NCI-H2107 treated with DMSO at 0.1 percent for 48 hours (cell line): ENCODE results near the gene NRXN2.
"Not testable (repeated sequence)": the region's sequence is repeated elsewhere in the genome, so short reads cannot be mapped to it uniquely, and the experiment has no call there.

Source experiments
- DNase-seq: peaks from one replicate; lab custom pipeline; 2025; ENCODE audit not compliant: unreplicated experiment; lab: John Stamatoyannopoulos, UW

Gene NRXN2

DNA sequence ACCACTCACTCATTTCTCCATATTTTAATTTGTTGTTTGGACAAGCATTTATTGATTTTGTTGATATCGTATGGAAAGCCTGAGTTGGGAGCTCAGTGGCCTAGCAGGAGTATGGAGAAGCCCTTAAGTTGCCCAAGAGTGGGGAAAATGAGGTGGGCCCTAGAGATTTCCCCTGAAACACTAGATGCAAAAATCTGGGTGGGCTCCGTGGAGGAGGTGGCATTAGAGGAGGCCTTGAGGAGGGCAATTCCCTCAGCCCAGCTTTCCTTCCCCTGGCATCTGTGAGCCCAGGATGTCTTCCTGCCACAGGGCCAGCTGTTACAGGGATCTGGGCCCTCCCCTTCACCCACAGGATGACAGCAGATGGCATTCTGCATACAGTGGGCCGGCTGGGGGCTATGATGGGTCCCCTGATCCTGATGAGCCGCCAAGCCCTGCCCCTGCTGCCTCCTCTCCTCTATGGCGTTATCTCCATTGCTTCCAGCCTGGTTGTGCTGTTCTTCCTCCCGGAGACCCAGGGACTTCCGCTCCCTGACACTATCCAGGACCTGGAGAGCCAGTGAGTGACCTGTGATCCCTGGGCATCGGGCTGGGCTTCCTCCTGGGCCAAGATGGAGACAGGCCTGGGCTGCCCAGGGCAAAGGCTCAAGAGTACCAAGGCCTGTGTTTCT lies 153.6 kb downstream of the NRXN2 start:
- DNase-seq: no peak

DNA sequence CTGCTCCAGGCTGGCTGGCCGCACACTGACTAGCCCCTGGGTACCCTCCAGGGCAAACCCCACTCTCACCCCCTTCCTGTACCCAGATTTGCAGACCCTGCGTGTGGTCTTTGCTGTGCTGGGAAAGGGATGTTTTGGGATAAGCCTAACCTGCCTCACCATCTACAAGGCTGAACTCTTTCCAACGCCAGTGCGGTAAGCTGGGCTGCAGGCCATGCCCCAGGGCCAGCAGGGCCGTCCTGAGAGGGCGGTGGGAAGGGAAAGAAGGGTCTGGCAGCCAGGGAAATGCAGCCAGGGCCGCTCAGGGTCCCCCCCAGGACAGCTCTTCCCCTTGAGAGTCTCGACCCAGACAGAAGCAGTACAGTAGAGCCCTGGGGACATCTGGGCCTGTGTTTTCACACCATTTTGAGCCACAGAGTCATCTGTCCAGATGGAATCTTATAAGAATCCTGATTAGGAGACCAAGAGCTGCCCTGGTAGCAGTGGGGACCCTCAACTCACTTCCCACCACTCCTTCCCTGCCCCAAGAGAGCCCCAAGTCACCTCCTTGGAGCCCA lies 154.3 kb downstream of the NRXN2 start:
- DNase-seq: no peak

DNA sequence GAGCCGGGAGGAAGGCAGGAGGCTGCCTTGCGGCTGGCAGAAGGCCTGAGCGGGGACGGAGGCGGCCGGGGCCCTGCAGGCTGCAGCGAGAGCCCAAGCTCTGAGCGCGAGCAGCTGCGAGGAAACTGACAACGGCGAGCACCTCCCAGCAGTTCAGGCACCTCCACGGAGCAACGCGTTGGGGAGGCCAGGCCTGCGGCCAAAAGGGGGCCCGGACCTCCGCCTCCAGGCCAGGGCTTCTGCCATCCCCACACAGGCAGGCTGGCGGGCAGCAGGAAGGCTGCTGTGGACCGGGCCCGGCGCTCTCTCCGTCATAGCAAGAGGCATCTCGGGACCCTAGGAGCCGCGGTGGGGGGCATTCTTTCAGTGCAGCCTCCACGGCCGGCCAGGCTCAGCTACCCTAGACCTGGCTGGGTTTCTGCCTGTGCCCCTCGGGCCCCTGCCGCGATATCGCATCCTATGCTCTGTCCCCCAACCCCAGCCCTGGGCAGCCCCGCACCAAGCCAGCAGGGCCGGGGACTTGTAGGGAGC lies 154.9 kb downstream of the NRXN2 start:
- no peak for DNase-seq

DNA sequence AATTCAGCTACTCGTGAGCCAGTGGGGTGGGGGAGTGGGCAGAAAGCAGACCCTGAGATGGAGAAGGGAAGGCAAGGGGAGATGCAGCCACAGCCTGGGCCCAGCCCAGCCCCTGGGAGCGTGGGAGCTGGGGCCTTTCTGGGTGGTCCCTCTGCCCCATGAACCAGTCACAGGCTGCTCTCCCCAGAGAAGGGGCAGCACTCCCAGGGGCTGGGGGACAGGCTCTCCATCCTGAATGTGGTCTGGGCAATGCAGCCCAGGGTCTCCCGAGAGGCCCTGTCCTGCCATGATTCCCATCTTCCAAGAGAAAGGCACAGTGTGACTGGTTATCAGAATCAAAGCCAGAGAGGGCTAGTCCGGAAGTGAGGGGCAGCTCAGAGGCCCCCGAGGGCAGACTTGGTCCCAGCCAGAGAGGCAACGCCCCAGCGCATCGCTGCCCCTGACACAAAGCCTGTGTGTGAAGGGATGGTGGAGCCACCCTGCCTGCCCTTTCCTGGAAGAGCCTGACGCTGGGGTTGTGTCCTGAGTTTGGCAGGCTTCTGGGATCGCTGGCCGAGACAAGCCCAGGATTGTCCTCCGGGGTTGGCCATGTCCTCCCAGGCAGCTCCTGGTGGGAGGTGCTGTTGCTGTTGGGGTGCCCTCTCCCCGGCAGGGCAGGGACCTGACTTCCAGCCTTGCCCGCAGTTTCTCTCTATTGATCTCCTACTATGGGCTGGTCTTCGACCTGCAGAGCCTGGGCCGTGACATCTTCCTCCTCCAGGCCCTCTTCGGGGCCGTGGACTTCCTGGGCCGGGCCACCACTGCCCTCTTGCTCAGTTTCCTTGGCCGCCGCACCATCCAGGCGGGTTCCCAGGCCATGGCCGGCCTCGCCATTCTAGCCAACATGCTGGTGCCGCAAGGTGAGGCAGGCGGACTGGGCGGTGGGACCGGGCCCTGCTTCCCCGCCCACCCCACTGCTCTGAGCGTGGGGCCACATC lies 155.8 kb downstream of the NRXN2 start:
- DNase-seq: no peak

DNA sequence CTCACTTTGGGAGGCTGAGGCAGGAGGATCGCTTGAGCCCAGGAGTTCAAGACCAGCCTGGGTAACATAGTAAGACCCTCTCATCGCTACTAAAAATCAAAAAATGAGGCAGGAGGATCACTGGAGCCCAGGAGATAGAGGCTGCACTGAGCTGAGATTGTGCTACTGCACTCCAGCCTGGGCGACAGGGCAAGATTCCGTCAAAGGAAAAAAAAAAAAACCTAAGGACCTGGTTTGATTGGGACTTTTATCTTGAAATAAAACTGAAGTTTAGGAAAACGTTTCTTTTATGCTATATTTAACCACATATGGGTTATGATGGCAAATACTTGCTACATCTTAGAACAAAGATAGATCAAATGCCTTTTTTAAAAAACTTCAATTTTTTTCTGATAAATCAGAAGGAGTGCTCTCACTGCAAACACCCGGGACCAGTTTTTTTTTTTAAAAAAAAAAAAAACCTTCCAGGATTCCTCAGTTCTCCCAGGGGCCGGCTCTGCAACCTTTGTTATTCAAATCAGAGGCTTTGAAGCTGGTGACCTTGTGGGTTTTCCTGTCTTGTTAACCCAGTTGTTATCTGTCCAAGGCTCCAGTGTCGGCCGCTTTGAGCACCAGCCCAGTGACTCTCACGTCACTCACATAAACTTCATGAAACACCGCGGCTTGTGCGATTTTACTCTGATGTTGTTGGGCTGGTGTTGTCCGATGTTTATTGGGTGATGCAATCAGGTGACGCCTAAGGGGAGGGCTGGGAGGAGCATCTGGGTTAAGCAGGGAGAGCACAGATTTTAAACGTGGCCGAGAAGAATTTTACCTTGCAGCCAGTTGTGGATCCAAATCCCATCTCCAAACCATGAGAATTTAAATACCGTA lies 156.7 kb downstream of the NRXN2 start:
- DNase-seq: peak; percentile 10

DNA sequence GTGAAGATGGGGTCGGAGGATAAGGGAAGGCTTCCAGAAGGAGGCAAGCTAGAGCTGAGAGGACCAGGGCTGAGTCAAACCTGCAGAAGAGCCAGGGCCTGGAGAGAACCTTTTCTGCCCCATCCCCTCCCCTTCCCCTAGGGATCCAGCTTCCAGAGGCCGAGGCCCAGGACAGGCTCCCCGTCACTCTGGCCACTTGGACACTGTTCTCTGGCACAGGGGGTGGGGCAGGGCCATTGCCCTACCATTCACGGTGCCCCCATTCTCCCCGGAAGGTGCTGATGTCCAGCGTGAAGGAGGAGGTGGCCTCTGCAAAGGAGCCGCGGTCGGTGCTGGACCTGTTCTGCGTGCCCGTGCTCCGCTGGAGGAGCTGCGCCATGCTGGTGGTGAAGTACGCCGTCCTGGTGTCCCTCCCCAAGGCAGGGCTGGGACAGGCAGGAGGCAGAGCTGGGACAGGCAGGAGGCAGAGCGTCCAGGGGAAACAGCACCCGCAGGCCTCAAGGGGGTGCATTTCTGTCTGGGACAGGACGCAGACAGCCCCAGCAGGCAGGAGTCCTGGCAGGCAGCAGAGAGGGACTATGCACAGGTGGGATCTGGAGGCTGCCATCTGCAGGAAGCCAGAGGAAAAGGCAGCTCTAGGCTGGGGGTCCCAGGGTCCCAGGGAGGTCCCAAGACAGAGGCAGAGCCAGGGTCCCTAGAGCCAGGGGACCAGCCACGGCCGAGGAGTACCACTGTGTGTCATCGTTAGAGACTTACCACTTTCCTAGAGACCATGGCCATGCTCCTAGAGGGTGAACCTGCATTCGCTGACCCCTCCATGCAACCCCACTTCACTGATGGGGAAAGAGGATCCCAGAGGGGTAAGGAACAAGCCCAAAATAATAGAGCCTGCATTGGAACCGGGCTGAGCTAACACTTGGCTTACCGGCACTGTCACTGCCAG lies 157.8 kb downstream of the NRXN2 start:
- no peak for DNase-seq

DNA sequence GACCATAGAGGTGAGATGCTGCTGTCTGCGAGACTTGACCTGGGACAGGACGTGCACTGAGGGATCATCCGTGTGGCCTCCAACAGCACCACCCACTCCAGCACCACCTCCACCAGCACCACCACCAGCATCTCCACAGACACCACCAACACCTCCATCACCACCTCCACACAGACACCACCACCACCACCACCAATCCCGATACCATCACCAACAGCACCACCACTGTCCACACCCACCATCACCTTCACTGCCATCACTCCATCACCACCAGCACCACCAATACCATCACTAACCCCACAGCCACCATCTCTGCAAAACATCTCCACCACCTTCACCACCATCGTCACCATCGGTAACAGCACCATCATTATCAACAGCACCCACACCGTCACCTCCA lies 158.6 kb downstream of the NRXN2 start:
- DNase-seq: no peak

DNA sequence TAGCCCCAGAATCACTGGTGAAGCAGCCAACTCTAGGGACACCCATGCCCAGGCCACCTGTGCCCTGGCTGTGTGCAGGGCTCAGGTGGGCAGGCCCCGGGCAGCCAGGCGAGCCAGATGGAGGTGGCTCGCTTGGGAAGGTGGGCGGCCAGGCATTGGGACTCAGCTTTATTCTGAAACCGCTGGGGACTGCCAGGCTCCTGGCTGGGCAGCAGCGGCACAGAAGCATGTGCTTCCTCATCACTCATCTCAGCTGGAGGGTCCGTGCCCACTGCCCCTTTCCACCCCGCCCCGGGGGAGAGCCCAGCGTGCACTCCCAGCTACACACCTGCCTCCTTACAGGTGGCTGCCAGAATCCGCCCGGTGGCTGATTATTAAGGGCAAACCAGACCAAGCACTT lies 159.0 kb downstream of the NRXN2 start:
- DNase-seq: no peak

DNA sequence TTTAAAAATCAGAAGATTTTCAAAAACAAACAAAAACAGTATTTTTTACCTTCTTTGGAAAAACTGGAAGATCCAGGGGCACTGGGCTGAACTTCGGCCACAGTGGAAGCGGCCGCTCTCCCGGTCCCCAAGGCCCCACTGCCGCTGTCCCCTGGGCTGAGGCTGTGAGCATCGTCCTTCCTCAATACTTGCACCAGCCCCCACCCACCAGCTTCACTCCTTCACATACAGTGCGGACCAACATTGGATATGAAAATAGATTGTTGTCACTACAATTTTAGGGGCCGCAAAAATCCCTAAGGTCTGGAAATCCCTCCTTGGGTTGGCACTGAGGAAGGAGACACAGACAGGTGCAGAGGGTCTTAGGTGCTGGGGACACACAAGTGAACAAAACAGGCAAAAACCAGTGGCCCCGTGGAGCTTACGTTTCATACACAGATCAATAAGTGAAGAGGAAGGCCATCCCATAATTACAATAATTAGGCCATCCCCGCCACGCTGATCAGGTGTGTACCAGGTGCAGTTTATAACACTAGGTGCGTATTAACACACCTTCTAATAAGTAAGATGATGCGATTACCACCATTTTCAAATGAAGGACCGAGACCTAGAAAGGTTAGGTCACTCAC lies 160.2 kb downstream of the NRXN2 start:
- DNase-seq: no peak

DNA sequence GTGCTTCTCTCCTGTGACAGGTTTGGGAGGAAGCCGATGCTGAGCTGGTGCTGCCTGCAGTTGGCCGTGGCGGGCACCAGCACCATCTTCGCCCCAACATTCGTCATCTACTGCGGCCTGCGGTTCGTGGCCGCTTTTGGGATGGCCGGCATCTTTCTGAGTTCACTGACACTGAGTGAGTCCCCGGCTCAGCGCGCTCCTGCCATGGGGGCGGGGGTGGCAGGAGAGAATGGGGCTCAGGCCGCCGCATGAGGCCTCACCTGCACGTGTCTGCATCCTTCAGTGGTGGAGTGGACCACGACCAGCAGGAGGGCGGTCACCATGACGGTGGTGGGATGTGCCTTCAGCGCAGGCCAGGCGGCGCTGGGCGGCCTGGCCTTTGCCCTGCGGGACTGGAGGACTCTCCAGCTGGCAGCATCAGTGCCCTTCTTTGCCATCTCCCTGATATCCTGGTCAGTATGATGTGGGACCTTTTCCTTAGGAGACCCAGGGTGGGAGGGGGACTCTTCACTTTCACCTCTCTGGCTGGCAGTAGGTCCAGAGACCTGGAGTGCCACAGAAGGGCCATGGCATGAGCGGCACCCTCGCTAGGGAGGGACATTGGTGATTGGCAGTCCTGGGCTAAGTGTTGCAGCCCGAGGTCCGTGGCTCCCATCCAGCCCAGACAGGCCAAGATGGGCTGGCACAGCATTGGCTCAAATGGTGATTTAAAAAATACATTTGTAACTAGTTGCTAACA lies 160.8 kb downstream of the NRXN2 start:
- DNase-seq: no peak

DNA sequence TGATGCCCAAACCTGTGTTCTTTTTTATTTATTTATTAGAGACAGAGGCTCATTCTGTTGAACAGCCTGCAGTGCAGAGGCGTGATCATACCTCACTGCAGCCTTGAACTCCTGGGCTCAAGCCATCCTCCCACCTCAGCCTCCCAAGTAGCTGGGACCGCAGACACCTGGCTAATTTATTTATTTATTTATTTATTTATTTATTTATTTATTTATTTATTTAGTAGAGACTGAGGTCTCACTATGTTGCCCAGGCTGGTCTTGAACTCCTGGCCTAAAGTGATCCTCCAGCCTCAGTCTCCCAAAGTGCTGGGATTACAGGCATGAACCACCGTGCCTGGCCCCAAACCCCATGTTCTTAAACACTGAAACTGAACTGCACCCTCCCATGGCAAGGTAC lies 161.6 kb downstream of the NRXN2 start:
- DNase-seq: not testable (repeated sequence)

DNA sequence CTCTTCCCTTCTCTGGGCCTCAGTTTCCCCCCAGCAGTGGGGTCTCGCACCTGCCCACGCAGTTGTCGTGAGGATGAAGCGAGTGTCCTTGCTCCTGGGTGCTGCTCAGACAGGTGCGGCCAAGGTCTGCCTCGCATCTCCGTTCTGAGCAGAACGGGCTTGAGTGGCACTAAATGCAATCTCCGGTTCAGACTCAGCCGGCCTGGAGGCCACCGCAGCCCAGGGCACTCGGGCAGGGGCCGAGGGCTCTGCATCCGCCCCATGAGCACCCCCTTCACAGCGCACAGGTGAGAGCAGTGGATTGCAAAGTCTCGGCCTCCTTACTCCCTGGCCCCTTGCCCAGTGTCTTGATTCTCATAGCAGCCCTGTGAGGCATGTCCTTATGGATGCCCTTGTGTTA lies 162.1 kb downstream of the NRXN2 start:
- no peak for DNase-seq

DNA sequence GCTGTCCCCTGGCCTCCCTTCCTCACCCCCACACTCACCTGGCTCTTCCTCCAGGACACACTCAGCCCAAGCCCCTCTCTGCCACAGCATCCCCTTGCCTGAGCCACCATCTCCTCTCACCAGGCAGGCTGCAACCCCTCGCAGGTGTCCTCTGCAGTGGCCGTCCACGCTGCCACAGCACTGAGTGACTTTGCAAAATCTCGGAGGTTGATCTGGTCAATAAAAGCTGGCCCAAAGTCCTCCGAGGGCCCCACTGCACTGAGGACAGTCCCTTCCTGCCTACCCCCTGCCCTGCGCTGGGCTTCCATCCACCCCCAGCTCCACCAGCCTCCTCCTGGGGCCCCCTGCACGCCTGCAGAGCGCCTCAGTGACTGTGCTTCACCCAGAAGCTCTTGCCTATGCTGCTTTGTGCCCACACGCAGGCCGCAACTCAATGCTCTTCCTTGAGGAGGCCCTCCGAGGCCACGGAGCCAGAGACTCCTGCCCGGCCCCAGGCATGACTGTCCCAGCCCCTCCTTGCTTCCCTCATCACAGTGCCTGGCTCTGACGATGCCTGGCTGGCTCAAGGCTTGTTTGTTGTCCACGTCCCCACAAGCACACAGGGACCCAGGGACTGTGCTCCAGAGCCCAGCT lies 162.7 kb downstream of the NRXN2 start:
- no peak for DNase-seq

DNA sequence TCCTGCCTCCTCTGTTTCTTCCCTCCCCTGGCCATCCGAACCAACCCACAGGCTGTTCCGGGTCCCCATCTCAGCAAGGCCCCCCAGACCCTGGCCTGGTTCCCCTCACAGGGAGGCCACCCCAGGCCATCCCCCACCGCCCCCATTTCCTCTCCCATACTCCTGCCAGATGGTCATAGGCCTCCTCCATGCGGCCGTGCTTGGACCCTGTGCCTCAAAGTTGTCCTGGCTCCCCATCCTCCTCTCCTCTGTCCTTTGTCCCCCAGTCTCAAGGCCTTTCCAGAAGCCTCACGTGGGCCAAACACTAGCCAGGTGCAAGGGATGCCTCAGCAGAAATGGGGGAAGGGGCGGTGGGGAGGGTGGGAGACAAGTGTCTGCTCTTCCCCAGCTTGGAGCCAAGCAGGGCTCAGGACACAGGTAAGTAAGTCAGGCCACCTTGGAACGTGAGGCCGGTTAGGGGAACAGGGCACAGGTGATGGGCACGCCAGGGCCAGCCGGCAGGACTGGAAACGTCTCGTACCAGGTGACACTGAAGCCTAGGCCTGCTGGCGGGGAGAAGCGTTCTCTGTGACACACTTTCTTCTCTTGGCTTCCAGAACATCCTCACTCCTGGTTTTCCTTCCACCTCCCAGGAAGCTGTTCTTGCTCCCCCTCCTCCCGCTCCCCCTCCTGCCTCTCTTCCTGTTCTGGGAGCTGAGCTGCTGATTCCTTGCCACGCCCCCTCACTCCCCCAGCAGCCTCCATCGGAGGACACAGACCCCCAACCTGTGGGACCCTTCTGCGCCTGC lies 163.5 kb downstream of the NRXN2 start:
- no peak for DNase-seq

DNA sequence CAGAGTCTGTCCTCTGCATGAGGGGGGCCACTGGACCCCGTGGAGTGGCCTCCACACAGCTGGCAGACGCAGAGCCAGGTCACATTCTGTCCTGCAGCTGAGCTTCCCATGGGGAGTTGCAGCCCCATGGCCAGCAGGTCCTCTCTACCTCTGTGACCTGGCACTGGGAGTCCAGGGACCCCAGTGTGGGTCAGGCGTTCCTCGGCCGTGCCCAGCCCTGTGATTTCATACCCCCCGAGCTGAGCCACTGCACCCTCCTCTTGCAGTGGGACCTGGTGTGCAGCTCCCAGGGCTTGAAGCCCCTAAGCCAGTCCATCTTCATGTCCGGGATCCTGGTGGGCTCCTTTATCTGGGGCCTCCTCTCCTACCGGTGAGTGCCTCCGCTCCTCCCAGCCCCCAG lies 164.1 kb downstream of the NRXN2 start:
- no peak for DNase-seq

DNA sequence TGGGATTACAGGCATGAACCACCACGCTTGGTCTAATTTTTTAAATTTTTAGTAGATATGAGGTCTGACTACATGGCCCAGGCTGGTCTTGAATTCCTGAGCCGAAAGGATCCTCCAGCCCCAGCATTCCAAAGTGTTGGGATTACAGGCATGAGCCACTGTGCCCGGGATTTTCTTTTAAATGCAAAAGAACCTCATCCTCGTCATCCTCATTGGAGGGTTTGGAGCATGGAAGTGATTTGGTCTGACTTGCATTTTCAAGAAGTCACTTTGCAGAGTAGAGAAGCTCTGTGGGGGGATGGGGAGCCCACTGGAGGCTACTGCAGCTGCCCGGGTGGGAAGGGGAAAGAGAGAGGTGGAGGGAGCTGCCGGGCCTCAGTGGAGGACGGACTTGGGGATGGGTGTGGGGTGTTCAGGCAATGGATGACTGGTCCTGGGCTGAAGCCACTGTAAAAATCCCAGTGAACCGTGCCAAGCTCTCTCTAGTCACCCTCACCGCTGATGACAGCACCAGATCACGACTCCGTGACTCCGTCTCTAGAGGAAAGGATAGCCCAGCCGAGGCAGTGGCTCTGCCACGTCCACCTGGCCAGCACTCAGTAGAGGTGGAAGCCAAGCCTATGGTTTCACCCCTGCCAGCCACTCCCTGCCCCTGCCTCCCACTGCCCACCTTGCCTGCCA lies 164.8 kb downstream of the NRXN2 start:
- DNase-seq: no peak
